GM19452 (cell line): ENCODE results near the gene FMOD.
"Not testable (repeated sequence)": the region's sequence is repeated elsewhere in the genome, so short reads cannot be mapped to it uniquely, and the experiment has no call there.

Experiments used
- ATAC-seq: cut with Tn5 transposase; IDR thresholded peaks from one replicate; pipeline ENCODE4 v1.9.1; 2021; ENCODE audit not compliant: unreplicated experiment

Gene FMOD

GRCh38 chr1:203306965-203307541, 43.9 kb downstream of the FMOD start:
- no peak for ATAC-seq

GRCh38 chr1:203306089-203306964, 44.6 kb downstream of the FMOD start:
- ATAC-seq: no peak

- peak; percentile 2 for ATAC-seq
Observed at GRCh38 chr1:203305809-203306088, 45.2 kb downstream of the FMOD start.

GRCh38 chr1:203304919-203305808, 45.8 kb downstream of the FMOD start, which contains the start of gene BTG2:
BTG2 (plus strand) TSS chr1:203305519; CDS start chr1:203305607, 88 bp downstream.
- peak; percentile 65 for ATAC-seq

- no peak for ATAC-seq
Observed at GRCh38 chr1:203304391-203304918, 46.5 kb downstream of the FMOD start.

GRCh38 chr1:203302894-203303293, 48.0 kb downstream of the FMOD start:
- no peak for ATAC-seq

- no peak for ATAC-seq
Observed at GRCh38 chr1:203302456-203302855, 48.5 kb downstream of the FMOD start.

GRCh38 chr1:203301331-203301668, 49.6 kb downstream of the FMOD start:
- ATAC-seq: no peak

GRCh38 chr1:203300441-203301330, 50.2 kb downstream of the FMOD start:
- no peak for ATAC-seq

GRCh38 chr1:203299719-203300429, 51.0 kb downstream of the FMOD start:
- not testable (repeated sequence) for ATAC-seq

- no peak for ATAC-seq
Observed at GRCh38 chr1:203299169-203299568, 51.8 kb downstream of the FMOD start.

GRCh38 chr1:203296460-203297073, 54.4 kb downstream of the FMOD start:
- ATAC-seq: no peak

- no peak for ATAC-seq
Observed at GRCh38 chr1:203295796-203296195, 55.1 kb downstream of the FMOD start.

- no peak for ATAC-seq
Observed at GRCh38 chr1:203291201-203292096, 59.5 kb downstream of the FMOD start.
